Mucosa of rectum (tissue), 2 donors: ENCODE data around the gene PGGHG.
"Not testable (repeated sequence)": the region's sequence is repeated elsewhere in the genome, so short reads cannot be mapped to it uniquely, and the experiment has no call there.

Experiments
- H3K27ac ChIP-seq, 2 donors: one replicate each; pipeline ENCODE4 v1.7.0; 2013; ENCODE audit warnings: inconsistent platforms in 2 of 2, low read depth in 2 of 2, low read length in 2 of 2
- H3K27me3 ChIP-seq, 2 donors: one replicate each; pipeline ENCODE4 v1.7.0; 2013; ENCODE audit warnings: low read length in 2 of 2; ENCODE audit not compliant: control insufficient read depth in 2 of 2, insufficient read depth in 2 of 2
- H3K36me3 ChIP-seq, 2 donors: one replicate each; pipeline ENCODE4 v1.7.0; 2013; ENCODE audit warnings: low read length in 2 of 2; ENCODE audit not compliant: control insufficient read depth in 2 of 2, insufficient read depth in 2 of 2
- H3K4me1 ChIP-seq, 2 donors: one replicate each; pipeline ENCODE4 v1.7.0; 2013; ENCODE audit warnings: low read length in 2 of 2, mild to moderate bottlenecking in 1 of 2; ENCODE audit not compliant: control insufficient read depth in 2 of 2, insufficient read depth in 2 of 2
- H3K4me3 ChIP-seq, 2 donors: one replicate each; pipeline ENCODE4 v1.7.0; 2013; ENCODE audit warnings: low read length in 2 of 2
- H3K9ac ChIP-seq, 2 donors: one replicate each; pipeline ENCODE4 v1.7.0; 2013; ENCODE audit warnings: low read length in 2 of 2, low read depth in 1 of 2, mild to moderate bottlenecking in 1 of 2
- H3K9me3 ChIP-seq, 2 donors: one replicate each; pipeline ENCODE4 v1.7.0; 2013; ENCODE audit warnings: low read length in 2 of 2; ENCODE audit not compliant: control insufficient read depth in 2 of 2
- donor health status: healthy.
- donor health status: Normal muscosa, but diverticular disease.

The PGGHG gene

DNA sequence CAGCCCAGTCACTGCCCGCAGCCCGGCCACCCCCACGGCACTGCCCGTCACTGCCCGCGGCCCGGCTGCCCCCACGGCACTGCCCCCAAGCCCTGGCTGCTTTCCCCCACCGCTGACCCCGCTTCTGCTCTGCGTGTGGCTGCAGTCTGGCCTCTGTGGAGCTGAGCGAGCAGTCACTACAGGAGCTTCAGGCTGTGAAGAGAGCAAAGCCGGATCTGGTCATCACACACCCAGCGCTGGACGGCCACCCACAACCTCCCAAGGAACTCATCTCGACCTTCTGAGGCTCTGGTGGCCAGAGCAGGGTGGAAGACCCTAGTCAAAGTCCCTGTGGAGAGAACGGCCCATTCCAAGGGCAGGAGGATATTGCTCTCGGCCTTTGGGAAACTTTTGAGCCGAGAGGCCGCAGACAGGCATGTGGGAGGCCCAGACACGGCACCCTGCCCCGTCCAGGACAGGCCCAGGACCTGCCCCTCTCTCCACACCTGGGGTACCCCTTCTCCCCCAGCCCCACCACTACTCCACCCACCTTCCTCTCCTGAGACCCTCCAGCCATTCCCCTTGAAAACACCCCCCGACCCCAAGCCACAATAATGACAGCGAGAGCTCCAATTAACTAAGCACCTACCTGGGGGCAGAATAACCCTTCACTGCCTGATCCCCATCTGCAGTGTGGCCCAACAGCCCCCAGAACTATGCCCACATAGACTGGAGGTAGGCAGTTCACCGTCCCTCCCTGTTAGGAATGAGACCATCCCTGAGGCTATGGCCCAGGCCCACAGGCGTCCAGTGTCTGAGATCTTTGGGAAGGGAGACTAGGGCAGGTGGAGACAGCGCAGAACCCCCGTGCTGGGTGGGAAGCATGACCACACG is 3.7 kb upstream of the PGGHG start:
- Histone ChIP-seq H3K27ac (no peak overlapping the region), H3K9ac (no peak overlapping the region), H3K9me3 (no peaks in the 10 kb centered on the region), H3K36me3 (no peaks in the 10 kb centered on the region), H3K4me1 (peaks cover 26 to 27% of the 10 kb centered on the region in 2 donors), H3K27me3 (peaks cover 29 to 54% of the 10 kb centered on the region in 2 donors), H3K4me3 (no peak overlapping the region)

DNA sequence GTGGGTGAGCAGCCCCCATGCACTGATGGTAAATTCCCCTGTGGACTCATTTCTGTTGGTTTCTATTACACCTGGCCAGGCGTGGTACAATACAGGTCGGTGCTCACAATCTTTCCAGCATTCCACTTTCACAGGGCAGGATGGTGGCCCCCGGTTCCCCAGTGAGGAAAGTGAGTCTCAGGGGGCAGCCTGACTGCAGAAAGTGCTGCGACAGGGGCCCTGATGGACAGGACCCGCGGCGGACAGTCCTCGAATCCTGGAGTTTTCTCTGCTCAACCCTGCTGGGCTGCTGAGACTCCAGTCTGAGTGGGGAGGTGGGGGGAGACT is 3.1 kb upstream of the PGGHG start:
- peaks cover 26 to 51% of the 10 kb centered on the region in 2 donors for H3K27me3 ChIP-seq
- H3K36me3 ChIP-seq: no peaks in the 10 kb centered on the region
- H3K4me1 ChIP-seq: peaks cover 24 to 25% of the 10 kb centered on the region in 2 donors
- H3K4me3 ChIP-seq: no peak overlapping the region
- H3K27ac ChIP-seq: no peak overlapping the region
- no peak overlapping the region for H3K9ac ChIP-seq
- no peaks in the 10 kb centered on the region for H3K9me3 ChIP-seq

DNA sequence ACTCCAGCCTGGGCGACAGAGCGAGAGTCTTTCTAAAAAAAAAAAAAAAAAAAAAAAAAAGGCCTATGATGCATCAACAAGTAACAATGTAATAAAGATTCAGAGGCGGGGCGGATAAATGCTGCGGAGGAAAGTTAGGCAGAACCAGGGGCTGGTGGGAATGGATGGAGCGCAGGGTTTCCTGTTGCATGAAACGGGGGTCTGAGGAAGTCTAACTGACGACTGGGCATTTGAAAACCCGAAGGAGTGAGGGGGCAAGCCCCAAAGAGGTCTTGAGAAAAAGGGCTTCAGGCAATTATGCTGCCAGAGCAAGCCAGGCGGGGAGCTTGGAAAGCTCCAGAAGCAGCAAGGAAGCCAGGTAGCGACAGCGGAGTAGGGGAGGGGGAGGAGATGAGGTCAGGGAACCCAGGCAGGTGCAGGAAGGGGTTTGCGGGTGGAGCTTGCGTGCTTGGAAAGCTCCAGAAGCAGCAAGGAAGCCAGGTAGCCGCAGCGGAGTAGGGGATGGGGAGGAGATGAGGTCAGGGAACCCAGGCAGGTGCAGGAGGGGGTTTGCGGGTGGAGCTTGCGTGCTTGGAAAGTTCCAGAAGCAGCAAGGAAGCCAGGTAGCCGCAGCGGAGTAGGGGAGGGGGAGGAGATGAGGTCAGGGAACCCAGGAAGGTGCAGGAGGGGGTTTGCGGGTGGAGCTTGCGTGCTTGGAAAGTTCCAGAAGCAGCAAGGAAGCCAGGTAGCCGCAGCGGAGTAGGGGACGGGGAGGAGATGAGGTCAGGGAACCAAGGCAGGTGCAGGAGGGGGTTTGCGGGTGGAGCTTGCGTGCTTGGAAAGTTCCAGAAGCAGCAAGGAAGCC is 1.7 kb upstream of the PGGHG start:
- Histone ChIP-seq H3K4me3 (peak overlapping the region; percentile 45 to 73), H3K27me3 (peaks cover 13 to 37% of the 10 kb centered on the region in 2 donors), H3K4me1 (peaks cover 14 to 17% of the 10 kb centered on the region in 2 donors), H3K27ac (peak overlapping the region in 1 of 2 donors; percentile 67)
- not testable (repeated sequence) for H3K9me3 ChIP-seq, H3K9ac ChIP-seq, H3K36me3 ChIP-seq

DNA sequence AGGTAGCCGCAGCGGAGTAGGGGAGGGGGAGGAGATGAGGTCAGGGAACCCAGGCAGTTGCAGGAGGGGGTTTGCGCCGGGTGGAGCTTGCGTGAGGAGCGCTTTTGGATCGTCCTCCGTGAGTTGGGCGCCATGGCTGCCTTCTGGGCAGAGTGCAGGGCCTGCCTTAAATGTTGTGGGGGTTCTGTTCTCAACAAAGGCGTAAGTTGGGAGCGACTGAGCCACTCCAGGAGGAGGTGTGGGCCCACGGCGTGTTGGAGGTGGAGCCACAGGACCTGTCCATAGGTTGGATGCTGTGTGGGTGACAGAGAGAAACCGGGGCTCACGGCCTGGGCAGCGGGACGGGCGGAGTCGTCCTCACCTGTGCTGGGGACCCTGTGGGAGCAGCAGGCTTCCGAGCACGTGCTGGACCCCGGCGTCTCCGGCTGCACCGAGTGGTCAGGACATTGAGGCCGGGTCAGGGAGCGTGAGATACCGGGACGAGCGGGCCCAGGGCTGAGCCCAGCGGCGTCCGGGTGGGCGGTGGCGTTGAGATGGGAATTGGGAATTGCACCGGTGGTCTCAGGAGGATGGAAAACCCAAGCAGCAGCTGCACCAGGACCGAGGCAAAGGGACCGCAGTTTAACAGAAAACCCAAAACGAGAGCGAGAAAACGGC is 977 bp upstream of the PGGHG start:
- no peaks in the 10 kb centered on the region for H3K36me3 ChIP-seq
- H3K27me3 ChIP-seq: peaks cover 6 to 30% of the 10 kb centered on the region in 2 donors
- H3K9me3 ChIP-seq: no peaks in the 10 kb centered on the region
- H3K4me1 ChIP-seq: peaks cover 12 to 17% of the 10 kb centered on the region in 2 donors
- peak overlapping the region; percentile 45 to 73 for H3K4me3 ChIP-seq
- H3K9ac ChIP-seq: peak overlapping the region; percentile 63
- peak overlapping the region in 1 of 2 donors; percentile 67 for H3K27ac ChIP-seq

DNA sequence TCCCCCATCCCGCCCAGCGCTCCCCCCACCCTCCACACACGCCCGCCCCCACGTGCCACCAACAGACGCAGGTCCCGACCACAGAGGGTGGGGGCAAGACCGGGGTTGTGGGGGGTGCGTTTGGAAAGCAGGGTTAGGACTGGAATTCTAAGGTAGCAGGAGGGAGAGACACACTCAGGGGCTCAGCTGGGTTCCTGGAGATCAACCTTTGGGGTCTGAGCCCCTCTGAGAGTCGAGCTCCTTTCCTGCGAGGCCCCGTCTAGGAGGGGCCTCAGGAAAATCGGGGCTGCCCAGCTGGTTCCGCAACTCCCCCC is 429 bp downstream of the PGGHG start:
- peak overlapping the region; percentile 30 to 41 for H3K4me3 ChIP-seq
- H3K27ac ChIP-seq: no peak overlapping the region
- peaks cover 4 to 23% of the 10 kb centered on the region in 2 donors for H3K27me3 ChIP-seq
- peak overlapping the region in 1 of 2 donors; percentile 33 for H3K9ac ChIP-seq
- H3K36me3 ChIP-seq: no peaks in the 10 kb centered on the region
- no peaks in the 10 kb centered on the region for H3K9me3 ChIP-seq
- peaks cover 12 to 17% of the 10 kb centered on the region in 2 donors for H3K4me1 ChIP-seq

DNA sequence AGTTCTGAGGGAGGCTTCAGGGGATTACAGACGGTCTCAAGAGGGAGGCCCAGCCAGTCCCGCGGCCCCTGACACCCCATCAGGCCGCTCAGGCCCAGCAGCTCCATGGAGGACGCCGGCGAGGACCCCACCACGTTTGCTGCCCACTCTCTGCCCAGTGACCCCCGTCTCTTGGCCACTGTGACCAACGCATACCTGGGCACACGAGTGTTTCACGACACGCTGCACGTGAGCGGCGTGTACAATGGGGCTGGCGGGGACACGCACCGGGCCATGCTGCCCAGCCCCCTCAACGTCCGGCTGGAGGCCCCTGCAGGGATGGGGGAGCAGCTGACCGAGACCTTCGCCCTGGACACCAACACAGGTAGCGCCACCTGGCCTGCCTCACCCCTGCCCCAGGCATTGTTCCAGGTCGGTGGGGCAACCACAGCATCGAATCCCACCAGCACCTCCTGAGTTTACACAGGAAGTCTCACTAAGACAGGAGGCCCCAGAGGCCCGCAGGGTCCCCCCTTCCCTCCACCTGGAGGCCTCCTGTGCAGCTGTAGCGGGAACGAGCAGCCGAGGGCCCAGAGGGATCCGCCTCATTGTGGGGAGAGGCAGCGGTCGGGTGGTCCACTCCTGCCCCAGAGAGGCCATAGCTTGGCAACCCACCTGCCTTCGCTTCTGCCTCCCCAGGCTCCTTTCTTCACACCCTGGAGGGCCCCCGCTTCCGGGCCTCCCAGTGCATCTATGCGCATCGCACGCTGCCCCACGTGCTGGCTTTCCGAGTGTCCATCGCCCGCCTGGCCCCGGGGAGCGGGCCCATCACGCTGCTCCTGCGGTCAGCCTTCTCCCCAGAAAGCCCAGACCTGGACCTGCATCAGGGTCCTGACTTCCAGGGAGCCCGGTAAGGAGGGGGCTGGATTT is 1.0 kb downstream of the PGGHG start:
- peak overlapping the region; percentile 30 to 41 for H3K4me3 ChIP-seq
- peaks cover 4 to 23% of the 10 kb centered on the region in 2 donors for H3K27me3 ChIP-seq
- peak overlapping the region in 1 of 2 donors; percentile 16 for H3K27ac ChIP-seq
- no peaks in the 10 kb centered on the region for H3K36me3 ChIP-seq
- peak overlapping the region in 1 of 2 donors; percentile 33 for H3K9ac ChIP-seq
- H3K4me1 ChIP-seq: peaks cover 12 to 17% of the 10 kb centered on the region in 2 donors
- H3K9me3 ChIP-seq: no peaks in the 10 kb centered on the region

DNA sequence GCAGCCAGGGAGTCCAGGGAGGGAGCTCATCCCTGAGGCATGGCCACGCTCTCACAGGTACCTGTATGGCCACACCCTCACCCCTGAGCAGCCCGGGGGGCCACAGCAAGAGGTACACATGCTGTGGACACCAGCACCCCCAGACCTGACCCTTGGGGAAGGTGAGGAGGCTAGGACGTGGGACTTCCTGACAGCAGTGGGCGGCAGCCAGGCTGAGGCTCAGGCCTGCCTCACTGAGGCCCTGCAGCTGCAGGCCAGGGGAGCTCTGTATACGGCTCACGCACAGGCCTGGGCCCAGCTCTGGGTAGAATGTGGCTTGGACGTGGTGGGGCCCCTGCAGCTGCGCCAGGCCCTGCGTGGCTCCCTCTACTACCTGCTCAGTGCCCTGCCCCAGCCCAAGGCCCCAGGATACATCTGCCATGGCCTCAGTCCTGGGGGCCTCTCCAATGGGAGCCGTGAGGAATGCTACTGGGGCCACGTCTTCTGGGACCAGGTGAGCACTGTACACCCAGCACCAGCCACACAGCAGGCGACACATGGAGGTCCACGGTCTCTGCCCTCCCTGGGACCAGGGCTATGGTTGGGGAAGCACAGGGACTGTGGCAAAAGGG is 1.8 kb downstream of the PGGHG start:
- H3K27ac ChIP-seq: no peak overlapping the region
- no peak overlapping the region for H3K4me3 ChIP-seq
- peaks cover 12 to 17% of the 10 kb centered on the region in 2 donors for H3K4me1 ChIP-seq
- no peak overlapping the region for H3K9ac ChIP-seq
- no peaks in the 10 kb centered on the region for H3K36me3 ChIP-seq
- no peaks in the 10 kb centered on the region for H3K9me3 ChIP-seq
- H3K27me3 ChIP-seq: peaks cover 4 to 20% of the 10 kb centered on the region in 2 donors

DNA sequence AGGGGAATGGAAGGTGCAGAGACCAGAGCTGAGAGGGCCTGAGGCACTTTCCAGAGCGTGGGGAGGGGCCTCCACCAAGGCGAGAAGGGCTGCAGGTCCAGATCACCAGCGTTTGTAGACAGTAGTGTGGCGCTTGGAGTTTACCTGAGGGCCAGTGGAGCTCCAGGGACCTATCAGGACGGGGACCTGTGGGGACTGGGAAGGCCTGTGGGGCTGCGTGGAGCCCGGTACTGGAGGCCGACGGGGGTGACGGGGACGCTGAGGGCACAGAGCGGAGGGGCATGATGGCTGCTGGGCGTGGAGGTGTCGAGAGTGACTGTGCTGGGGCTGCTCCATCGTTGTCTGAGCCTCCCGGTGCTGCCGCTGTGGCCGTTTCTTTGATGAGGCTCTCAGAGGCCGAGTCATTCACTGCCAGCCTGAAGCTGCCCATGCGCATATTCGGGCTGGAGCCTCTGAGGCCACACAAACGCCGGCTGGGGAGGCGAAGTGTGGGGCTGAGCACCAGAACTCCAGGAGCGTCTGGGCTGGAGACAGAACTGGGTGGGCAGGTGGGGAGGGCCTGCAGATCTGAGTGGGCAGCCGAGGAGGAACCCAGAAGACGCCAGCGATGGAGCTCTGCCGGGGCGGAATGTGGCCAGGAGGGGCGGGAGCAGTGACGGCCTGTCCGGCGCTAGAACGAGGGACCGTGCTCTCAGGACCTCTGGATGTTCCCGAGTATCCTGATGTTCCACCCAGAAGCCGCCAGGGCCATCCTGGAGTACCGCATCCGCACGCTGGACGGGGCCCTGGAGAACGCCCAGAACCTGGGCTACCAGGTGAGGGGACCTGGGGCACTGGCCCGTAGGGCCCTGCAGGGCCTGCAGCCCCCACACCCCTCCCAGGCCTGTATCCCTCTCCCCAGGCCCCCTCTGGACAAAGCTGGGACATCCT is 2.6 kb downstream of the PGGHG start:
- H3K36me3 ChIP-seq: no peaks in the 10 kb centered on the region
- no peak overlapping the region for H3K9ac ChIP-seq
- peaks cover 12 to 17% of the 10 kb centered on the region in 2 donors for H3K4me1 ChIP-seq
- no peaks in the 10 kb centered on the region for H3K9me3 ChIP-seq
- no peak overlapping the region for H3K27ac ChIP-seq
- H3K4me3 ChIP-seq: no peak overlapping the region
- peaks cover 4 to 14% of the 10 kb centered on the region in 2 donors for H3K27me3 ChIP-seq
